HL-60/S4 treated with phorbol 12-myristate 13-acetate at 8.2 ng/mL for 4 days and 3 days (cell line): ENCODE results near the gene ADAM15.

ENCODE experiments used
- in situ Hi-C: fragments of 300-500 bp; cut with MboI; formaldehyde crosslinking; loops from 2 replicates; pipeline ENCODE4 v1.15.0; 2022; ENCODE audit warnings: low sequenced_read_pairs

The ADAM15 gene

GRCh38 chr1:155083865-155084721 is 33.0 kb downstream of the ADAM15 start:
- in situ Hi-C loops, result no loop called here

- in situ Hi-C loops, result no loop called here
Observed at GRCh38 chr1:155084722-155085503, 33.8 kb downstream of the ADAM15 start.

DNA sequence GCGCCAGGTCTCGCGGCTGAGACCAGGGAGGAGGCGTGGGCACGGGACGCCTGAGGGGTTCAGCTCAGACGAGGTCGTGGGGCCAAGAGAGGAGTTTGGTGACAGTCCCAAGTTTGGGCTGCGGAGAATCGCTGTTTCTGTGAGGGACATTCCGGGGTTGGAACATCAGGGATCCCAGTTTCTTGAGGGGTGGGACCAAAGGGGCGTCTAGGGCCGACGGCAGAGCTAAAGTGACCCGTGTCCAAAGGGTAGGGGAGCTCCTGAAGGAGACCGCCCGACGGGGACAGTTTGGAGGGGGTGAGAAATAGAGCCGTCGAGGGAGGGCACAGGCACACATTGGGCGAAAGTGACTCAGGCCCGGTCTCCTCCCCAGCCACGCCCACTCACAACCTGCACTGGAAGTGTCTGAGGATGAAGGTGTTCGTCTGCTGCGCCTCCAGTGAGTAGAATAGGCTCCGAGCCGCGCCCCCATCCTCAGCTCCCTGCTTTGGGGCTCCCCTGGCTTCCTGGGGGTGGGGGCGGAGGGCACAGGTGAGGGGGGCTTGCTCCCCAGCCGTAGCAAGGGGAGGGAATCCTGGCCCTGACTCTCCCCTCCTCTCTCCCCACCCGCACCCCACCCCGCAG is 34.5 kb downstream of the ADAM15 start:
- in situ Hi-C loops, result no loop called here

DNA sequence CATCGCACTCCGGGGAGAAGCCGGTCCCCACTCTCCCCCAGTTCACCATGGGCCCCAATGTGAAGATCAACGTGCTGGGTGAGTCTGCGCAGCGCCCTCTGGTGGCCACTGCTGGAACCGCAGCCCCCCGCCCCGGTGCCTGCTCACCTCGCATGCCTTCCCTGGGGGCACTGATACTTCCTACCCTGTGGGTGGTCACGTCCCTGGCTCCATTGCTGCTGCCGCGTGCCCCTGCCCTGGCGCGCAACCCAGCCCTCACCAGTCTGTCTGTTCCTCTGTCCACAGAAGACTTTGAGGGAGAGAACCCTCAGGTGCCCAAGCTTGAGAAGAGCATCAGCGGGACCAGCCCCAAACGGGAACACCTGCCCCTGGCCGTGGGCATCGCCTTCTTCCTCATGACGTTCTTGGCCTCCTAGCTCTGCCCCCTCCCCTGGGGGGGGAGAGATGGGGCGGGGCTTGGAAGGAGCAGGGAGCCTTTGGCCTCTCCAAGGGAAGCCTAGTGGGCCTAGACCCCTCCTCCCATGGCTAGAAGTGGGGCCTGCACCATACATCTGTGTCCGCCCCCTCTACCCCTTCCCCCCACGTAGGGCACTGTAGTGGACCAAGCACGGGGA is 35.1 kb downstream of the ADAM15 start:
- in situ Hi-C loops, result no loop called here

GRCh38 chr1:155086856-155087535 is 35.9 kb downstream of the ADAM15 start:
- in situ Hi-C loops, result no loop called here

DNA sequence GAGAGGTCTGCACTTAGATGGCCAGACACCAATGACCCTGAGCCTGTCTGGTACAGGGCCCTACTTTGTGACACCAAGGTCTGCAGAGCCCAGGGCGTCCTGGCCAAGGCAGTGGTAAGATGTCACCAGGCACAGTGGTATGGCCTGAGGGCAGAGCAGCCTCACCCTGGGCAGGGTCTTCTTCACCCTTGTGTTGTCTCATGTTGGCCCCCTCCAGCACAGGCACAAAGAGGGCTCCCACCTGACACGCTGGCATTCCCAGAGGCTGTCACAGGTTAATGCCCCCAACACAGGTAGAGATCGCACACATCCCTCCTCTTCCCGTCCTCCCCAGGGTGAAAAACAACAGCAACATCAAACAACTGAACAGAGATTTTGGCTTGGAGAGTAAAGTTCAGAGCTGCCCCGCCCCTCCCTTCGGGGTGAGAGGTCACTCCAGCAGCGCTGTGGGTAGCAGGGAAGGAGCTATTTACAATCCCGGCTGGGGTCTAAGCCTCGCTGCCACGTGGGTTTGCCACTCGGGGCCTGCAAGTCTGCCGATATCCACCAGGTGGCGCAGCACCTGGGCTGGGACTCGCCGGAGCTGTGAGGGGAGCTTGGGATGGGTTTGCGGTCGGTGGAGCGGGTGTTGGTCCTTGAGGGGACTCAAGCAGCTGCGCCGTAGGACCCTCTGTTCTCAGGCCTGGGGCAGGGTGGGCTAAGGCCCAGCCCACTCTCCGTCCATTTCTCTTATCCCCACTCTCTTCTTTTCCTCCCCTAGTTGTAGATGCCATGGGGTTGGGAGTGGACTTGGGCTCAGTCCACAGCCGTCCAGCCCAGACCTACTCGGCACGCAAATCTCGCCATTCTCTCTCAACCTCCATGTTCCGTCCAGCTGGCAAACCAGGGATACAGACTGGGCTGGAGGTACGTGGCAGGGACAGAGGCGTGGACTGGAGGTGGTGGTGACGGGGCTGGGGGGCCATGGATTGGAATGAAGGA is 40.2 kb downstream of the ADAM15 start:
- in situ Hi-C loops, result no loop called here

GRCh38 chr1:155092131-155092530 is 41.0 kb downstream of the ADAM15 start:
- in situ Hi-C loops, result no loop called here

GRCh38 chr1:155092641-155093040 is 41.5 kb downstream of the ADAM15 start:
- in situ Hi-C loops, result no loop called here

- in situ Hi-C loops, result no loop called here
Observed at GRCh38 chr1:155093911-155094621, 43.0 kb downstream of the ADAM15 start.

GRCh38 chr1:155094622-155094948 is 43.5 kb downstream of the ADAM15 start:
- in situ Hi-C loops, result no loop called here

DNA sequence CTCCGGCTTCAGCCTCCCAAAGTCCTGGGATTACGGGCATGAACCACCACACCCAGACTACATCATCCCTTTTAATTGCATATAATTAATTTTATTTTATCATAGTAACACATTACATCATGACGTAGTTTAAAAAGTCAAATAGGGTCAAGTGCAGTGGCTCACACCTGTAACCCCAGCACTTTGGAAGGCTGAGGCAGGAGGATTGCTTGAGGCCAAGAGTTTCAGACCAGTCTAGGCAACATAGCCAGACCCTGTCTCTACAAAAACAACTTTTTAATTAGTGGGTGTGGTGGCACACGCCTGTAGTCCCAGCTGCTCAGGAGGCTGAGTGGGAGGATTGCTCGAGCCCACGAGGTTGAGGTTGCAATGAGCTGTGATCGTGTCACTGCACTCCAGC is 48.2 kb downstream of the ADAM15 start:
- in situ Hi-C loops, result loop anchor here (5.0 kb wide), 1 partner anchor 68 kb away; no protein-coding TSS in a partner anchor

DNA sequence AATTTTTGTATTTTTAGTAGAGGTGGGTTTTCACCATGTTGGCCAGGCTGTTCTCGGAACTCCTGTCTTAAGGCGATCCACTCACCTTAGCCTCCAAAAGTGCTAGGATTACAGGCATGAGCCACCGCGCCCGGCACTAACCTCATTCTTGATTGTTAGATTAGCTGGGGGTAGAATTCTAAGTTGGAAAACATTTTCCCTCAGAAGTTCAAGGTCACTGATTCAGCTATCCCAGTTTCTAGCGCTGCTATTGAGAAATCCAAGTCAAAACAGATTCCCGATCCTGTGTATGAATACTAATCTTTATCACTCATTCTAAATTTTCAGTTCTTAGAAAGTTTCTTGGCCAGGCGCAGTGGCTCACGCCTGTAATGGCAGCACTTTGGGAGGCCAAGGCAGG is 52.2 kb downstream of the ADAM15 start:
- in situ Hi-C loops, result no loop called here

- in situ Hi-C loops, result no loop called here
Observed at GRCh38 chr1:155104605-155105534, 53.8 kb downstream of the ADAM15 start.

GRCh38 chr1:155105604-155106011 is 54.5 kb downstream of the ADAM15 start:
- in situ Hi-C loops, result no loop called here

DNA sequence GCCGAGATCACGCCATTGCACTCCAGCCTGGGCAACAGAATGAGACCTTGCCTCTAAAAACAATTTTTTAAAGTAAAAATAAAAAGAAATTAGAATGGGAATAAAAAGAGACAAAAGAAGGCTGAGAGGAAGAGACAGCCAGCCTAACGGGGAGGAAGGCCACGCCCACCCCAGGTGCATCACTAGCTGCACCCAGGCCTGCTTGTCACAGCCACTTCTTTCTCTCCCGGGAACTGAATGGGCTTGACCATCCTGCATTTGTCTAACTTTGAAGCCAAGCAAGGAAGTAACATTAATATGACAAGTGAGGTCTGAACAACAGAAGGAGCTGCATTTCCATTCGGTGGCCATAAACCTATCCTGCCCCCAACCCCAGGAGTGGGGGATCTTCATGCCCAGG is 55.7 kb downstream of the ADAM15 start:
- in situ Hi-C loops, result no loop called here

GRCh38 chr1:155107309-155108264 is 56.5 kb downstream of the ADAM15 start:
- in situ Hi-C loops, result no loop called here

- in situ Hi-C loops, result no loop called here
Observed at GRCh38 chr1:155108296-155108695, 57.2 kb downstream of the ADAM15 start.
